ENCODE results near the gene VAMP8.
"Not testable (repeated sequence)": the region's sequence is repeated elsewhere in the genome, so short reads cannot be mapped to it uniquely, and the experiment has no call there.

Gene VAMP8

DNA sequence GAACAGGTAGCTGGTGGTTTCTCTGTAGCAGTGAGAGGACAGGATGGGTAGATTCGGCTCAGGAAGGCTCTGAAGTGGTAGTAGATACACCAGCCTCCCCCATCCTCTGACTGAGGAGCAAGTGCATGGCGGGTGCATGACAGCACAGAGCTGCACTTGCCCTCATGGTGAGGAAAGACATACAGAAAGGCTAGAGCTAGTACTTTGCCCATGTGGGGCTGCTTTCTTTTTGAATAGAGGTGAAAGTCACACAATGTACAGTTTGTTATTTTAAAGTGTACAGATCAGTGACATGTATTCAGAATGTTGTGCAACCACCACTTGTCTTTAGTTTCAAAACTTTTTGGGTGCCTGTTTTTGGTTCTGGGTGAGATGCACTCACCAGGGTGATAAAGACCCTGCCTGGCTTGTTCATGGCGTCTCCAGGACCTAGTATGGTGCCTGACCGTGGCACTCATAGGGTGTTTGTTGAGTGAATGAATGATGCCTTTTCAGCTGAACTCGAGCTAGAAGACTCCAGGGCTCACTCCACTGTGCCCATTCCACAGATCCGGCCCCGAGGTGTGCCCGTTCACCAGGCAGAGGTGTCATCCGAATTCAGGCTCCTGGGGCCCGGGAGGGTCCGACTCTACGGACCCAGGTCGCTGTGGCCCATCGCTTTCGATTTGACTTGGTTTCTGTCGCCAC lies 6.4 kb downstream of the VAMP8 start:
- DNase-seq, result no peak

DNA sequence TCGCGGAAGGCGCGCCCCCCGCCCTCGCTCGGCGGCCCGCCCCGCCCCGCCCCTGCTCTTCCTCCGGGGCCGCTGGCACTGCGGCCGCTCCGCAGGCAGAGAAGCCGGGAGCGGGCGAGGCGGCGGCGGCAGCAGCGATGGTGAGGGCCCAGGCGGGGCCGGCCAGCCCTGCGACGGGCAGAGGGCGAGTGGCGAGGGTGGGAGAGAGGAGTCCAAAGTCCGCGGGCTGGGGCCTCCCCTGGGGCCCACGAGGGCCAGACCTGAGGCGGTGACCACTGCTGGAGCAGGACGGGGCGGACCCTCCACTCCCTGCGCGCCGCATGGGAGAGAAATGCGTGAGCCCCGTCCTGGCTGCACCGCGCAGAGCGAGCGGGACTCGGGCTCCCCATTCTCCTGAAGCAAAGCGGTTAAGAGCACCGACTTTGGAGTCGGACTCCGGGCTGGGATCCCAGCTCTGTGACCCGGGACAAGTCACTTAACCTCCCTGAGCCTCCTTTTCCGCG lies 7.0 kb downstream of the VAMP8 start, which contains the start of gene VAMP5:
Gene VAMP5 (plus strand): TSS at position 78 of the 503 bp plus-strand sequence. CDS start 60 bp downstream, at position 138.
- no peak for DNase-seq

DNA sequence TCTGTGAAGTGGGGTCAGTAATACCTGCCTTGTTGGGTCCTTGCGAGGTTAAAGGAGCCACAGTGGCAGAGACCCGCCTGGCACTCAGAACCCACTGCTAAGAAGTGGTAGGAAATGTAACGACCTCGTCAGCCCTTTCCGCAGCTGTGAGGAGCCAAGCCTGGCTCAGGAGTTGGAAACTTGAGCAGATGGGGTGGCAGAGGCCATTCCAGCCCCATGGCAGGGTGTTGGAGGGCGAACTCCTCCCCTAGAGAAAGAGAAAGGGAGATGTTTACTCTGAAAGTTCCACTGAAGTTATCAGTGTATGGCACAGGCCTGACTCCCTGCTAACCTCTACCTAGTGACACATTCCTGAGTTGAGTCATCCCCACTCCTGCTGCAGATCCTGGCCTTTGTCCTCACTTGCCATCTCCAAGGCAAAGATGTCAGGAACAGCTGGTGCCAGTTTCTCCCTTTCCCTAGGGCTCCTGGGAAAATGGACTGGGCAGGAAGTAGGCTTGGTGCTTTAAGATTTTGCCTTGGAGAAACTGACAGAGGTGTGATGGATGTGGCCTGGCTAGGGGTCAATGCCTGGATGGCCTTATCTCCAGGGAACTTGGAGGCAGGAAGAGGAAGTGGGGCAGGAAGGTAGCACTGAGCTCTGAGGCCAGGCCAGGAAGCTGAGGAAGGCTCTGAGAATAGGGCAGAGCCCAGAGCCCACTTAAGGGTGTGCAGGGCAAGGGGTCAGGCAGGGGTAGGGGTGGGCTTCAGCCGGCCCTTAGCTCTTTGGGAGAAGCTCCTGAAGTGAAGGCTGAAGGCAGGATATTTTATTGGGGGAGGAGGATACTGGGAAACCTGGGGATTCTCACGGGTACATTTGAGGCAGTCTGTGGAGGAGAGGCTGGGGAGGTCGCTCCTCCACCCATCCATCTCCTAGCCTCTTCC lies 7.7 kb downstream of the VAMP8 start:
- DNase-seq, result peak in 1 of 2 experiments; percentile 28

DNA sequence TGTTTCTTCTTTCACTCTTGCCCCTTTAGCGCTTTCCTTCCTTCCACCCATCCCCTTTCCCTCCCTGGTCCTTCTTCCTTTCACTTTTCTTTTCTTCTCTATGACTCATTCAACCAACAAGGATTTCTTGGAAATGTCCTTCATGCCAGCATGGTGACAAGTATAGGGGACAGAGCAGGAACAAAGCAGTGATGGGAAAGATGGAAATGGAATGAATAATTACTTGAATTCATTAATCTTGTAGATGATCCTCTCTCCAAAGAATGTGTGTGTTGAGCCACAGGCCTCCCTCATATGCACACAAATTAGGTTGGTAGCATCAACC lies 8.4 kb downstream of the VAMP8 start:
- DNase-seq, result peak in 1 of 2 experiments; percentile 29

DNA sequence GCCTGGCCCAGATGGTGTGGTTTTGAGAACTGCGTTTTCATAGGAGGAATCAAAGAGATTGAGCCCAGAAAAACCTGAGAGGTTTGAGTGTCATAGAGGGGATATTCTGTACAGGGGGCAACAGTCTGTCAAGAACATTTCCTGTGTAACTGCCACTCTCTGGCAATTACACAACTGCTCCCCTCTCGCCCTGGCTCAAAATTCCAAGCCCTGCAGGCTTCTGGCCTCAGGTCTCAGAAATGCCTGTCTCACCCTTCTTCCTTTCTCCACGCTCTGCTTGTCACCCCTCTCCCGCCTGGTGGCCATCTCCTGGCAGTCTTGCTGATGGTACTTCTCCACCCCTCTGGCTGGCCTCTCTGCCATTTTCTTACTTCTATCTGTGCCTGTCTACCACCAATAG lies 10.8 kb downstream of the VAMP8 start:
- peak; percentile 73 to 79 for DNase-seq

DNA sequence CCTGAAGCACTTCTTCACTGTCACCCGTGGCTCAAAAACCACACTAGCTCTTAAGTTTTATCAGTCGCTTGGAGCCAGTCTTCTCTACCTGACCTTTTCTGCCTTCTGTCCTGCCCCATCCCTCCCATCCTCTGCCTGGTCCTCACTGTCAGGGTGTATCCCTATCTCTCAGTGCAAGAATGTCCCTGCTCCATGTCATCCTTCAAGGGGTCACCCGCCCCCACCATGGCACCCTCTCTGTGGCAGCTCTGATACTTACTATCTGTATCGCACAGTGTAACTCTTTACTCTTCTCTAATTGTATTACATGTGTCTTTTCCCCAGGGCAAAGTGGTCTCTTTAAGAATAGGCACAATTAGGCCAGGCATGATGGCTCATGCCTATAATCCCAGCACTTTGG lies 11.3 kb downstream of the VAMP8 start:
- DNase-seq, result no peak

DNA sequence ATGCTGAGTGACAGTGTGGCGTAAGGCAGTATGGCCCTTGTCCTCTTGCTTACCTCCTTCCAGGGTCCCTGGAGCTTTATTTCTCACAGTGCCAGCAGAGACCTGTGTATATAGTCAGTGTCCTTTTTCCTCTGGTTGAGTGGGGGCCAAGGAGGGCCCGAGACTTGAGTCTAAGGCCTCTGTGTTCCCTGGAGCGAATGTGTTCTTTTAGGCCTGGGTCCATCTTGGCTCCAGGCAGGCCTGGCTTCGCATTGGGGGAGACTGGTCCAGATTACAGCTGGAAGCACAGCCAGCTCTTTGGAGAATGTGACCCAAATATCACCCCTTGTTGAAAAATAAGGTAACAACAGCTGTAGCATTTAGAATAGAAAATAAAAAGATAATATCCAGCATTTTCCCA lies 11.8 kb downstream of the VAMP8 start:
- no peak for DNase-seq

DNA sequence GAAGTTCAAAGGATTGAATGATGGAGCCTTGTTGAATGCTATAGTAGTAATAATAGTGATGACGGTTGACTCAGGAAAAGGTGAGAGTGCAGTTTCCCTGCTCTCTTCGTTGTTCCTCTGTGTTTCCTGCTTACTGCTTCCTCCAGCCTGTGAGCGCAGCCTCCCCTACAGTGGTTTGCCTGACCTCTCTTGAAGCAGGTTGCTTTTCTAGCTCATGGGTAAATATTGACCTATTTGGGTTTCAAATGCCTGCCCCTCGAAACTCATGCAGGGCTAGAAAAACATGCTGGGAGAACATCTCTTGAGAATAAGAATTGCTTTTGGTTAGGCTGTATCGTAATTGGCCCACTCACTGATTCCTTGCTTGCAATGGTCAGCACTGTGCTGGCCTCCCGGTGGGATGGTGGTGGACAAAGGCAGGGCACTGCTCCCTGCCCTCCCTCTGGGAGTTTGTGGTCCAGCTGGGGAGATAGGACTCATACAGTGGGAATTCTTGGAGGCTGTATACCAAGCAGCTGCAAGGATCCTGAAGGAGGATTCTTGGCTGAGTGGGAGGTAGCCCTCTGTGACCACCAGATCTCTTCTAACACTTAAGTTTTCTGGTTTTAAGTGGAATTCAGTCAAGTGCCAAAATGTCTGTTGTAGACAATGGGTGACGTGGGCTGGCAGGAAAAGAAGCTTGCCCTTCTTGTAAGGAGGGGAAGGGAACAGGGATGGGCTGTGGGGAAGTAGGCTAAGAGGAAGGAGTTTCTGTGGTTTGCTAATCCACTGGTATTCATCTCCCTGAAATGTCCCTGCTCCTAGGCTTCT lies 12.8 kb downstream of the VAMP8 start:
- DNase-seq, result peak; percentile 77 to 82

DNA sequence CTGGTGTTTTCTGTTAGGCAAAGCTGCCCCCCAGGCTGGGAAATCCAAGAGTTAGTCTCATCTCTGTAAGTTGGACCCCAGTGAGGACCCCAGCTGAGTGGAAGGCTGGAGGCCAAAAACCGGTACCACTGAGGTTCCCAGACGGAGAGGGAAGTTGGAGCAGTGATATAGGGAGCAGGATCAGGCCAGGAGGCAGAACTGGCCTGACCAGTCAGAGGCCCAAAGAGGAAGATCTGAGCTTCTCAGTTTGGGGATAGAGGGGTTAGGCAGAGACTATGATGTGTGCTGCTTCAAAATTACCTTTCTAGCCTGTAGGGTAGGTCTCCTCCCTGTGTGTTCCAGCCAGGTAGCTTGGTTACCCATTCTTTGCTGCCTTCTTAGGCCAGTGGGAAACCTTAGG lies 13.6 kb downstream of the VAMP8 start:
- no peak for DNase-seq

DNA sequence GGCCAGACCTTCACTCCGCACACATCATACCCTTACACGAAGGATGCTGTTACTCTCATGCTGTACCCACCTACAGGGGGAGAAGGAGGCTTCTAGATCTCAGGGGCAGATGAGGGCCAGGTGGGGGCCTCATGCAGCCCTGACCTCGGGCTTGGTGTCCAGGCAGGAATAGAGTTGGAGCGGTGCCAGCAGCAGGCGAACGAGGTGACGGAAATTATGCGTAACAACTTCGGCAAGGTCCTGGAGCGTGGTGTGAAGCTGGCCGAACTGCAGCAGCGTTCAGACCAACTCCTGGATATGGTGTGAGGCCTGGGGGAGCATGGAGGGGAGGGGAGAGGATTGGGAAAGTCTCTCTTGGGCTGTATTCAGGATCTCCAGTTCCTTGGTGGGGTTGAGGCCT lies 14.2 kb downstream of the VAMP8 start:
- no peak for DNase-seq

DNA sequence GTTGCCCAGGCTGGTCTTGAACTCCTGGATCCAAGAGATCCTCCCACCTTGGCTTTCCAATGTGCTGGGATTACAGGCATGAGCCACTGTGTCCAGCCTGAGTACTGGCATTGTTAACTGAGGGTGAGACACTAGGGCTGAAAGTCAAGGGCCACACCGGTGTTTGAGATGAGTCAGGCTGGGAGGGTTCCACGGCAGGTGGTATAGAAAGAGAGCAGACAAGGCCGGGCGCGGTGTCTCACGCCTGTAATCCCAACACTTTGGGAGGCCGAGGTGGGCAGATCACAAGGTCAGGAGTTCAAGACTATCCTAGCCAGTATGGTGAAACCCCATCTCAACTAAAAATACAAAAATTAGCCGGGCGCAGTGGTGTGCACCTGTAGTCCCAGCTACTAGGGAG lies 14.9 kb downstream of the VAMP8 start:
- DNase-seq, result not testable (repeated sequence)

DNA sequence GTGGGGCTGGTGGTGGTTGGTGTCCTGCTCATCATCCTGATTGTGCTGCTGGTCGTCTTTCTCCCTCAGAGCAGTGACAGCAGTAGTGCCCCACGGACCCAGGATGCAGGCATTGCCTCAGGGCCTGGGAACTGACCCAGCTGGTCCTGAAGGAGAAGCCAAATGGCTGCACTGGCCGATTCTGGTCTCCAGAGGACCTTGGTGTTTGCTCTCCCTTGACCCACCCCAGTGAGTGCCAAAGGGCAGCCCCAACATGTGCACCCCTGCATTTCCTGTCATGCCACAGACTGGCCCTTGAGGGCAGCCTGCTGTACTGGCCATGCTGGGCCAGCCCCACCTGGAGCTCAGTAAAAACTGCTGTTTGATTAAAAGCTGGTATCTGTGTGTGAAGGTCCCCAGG lies 15.6 kb downstream of the VAMP8 start:
- no peak for DNase-seq

DNA sequence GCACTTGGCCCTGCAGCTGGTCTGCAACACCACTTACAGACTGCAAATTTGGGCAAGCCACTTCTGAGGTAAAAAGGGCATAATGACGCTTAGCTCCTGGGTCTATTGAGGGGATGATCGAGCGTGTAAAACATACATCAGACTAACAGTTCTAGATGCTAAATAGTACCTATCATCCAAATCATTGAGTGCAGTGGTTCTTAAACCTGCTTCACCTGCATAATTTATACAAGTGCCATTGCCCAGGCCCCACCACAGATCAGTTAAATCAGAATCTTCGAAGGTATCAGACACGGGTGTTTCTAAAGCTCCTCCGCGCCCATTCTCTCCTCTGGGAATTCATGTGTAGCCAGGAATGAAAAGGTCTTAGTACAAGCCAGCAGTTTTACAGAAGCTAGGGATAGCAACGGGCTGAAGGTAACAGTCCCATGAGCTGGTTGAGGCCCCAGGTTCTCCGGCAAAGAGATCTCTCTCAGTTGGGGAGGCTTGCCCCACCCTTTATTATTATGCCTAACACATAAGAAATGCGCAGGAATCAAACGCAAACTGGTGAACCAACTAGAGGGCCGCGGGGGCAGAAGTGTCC lies 17.4 kb downstream of the VAMP8 start:
- DNase-seq, result no peak

DNA sequence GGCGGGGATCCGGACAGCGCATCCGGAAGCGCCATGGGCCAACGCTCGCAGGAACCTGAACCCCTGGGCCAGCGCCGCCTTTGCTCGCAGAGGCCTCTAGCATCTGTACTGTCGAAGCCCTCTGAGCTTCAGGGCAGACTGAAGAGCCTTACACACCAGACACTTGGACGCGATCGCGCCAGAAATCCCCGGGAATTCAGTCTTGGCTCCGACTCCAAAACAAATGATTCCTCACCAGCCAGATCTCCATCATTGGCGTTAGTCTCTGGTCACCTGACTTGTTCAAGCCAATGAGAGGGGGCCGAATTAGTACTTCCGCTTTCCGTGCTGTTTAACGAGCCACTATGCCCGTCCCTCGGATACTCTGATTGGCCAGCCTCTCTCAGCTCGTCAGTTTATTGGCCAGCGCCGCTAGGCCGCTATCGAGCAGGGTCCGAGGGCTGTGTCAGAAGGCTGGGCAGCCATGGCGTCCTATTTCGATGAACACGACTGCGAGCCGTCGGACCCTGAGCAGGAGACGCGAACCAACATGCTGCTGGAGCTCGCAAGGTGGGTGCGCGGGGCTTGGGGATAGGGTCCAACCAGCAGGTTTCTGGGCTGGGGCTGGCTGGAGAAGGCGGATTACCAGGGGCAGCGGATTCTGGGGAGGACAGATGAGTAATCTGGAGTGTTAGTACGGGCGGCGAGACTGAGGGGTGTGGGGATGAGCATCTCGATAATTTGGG lies 18.1 kb downstream of the VAMP8 start, which contains the start of gene RNF181:
Gene RNF181 (plus strand): TSS at position 445 of the 725 bp plus-strand sequence. CDS start 19 bp downstream, at position 464.
- DNase-seq, result peak; percentile 99

DNA sequence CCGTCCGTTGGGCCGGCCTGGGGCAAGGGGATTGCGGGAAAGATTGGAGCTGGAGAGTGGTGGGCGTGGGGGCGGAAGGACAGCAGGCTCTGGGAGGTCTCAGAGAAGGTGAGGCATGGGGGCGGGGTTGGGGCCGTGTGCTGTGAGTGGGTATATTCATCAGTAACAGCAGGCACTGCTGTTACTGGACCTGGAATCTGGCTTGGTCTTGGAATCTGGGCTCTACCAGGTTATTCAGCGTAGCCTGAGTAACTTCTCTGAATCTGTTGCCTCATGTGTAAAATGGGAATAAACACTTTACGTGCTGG lies 18.6 kb downstream of the VAMP8 start:
- peak in 1 of 2 experiments; percentile 30 for DNase-seq

DNA sequence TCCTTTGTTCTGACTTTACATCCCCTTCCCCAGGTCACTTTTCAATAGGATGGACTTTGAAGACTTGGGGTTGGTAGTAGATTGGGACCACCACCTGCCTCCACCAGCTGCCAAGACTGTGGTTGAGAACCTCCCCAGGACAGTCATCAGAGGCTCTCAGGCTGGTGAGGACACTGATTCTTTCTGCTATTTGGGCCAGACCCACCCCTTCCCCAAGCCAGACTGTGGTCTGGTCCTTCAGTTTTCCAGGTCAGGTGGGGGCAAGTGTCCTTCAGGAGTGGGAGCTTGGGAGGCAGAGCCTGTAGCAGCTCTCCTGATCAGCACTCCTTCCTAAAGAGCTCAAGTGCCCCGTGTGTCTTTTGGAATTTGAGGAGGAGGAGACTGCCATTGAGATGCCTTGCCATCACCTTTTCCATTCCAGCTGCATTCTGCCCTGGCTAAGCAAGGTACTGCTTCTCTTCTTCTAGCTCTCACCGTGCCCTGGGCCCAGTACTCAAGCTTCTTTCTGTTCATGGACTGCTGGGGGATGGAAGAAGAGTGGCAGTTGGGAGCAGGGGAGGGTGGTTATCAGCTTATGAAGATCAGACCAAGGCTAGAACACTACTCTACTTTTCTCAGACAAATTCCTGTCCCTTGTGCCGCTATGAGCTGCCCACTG lies 19.2 kb downstream of the VAMP8 start:
- no peak for DNase-seq

DNA sequence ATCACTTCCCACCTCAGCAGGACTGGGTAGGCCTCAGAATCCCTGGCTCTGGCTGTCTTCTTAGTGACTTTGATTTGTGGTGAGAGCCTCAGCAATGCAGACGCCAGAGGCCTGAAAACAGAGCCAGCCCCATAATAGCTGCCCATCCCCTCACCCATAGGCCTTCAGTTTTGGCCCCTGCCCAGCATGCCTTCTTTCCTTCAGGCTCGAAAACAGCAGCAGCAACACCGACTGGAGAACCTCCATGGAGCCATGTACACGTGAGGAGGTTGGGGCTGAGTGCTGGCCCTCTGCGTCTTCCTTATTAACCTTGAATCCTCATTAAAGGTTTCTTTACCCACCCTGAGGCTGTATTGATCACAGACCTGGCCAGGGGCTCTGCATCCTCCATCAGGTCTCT lies 19.9 kb downstream of the VAMP8 start:
- DNase-seq, result no peak

DNA sequence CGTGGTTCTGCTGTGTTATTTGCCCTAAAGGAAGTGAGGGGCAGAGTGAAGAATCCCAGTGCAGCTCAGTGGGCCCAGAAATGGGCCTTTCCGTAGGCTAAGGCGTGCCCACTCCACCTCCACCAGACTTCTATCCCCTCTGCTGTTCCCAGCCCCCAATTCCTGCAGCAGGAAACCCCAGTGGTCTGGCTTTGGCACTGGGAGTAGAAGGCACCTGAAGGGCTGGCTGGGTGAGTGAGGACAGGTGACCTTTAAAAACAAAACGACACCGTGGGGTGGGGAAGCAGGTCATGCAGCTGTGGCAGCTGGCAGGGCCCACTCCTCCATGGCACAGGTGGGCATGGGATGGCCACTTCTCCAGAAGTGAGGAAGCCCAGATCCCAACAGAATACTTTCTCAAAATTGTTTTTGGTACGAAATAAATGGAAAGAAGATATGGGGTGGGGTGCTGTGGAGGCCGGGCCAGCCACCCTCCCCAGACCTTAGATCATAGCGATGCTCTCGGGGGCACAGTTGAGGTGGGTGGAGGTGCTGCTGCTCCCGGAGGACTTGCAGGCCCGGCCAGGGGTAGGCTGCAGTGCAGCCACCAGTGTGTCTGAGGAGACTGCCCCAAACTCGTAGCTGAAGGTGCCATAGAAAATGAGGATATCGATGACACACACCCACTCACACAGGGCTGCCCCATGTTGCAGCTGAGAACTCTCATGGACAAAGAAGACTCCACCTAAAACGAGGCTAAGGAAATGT lies 21.4 kb downstream of the VAMP8 start:
- DNase-seq, result no peak

DNA sequence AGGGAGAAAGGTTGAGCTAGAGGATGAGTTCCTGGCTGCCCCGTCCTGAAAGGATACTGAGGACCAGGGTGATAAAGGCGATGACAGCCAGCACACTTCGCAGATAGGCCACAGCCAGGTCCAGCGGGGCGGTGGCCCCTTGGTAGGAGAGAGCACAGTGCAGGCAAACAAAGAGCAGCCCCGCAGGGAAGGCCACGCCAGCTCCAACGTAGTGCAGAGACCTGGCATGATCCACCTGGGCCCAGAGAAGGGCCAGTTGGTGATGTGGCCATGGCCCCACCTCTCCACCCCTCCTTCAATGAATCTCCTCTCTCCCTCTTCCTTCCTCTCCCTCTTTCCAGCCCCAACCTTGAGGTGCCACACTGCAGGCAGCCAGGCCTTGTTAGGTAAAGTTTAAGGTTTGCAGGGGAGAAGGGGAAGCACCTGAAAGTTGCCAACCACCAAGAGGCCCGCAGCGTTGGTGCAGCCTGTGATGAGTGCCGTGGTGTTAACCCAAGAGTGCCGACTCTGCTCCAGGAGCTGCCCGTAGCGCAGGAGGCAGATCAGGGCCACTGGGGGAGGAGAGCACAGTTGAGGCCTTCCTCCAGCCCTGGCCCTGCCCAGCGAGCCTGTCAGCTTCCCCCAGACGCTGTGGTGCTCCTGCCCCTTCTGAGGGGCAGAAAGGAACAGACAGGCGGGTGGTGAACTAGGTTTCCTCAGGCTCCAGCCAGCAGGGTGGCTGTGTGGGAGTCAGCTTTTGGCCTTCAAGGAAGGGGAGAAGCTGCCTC lies 22.3 kb downstream of the VAMP8 start:
- DNase-seq, result peak in 1 of 2 experiments; percentile 35

DNA sequence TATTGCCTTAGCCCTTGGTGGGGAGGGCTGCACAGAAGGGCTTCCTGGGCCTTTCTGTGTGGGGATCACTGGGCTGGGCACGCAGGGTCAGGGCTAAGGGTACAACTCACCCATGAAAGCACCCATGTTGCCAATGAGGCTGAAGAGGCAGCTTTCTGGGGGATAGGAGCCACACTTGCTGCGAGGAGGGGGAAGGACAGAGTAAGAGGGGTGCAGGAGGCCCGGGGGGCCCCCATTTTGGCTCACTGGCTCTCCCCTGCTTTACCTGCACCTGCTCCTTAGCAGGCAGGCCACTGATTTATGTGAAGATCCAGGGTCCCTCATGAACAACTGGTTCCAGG lies 22.8 kb downstream of the VAMP8 start:
- no peak for DNase-seq
